Spleen (tissue), 7 donors: Measurements from ENCODE around the gene SERINC3.

Experiments
- CTCF ChIP-seq, 11 experiments: fragments of 200-600 bp in 7 of 11; fragments of 450-650 bp in 4 of 11; sonication (generic) in 4 of 11; IDR thresholded peaks in 8 of 11; conservative IDR thresholded peaks in 3 of 11; 1 replicate in 7 of 11; 2 replicates in 4 of 11; pipeline versions ENCODE4 v1.4.0 to v1.8.0; 2016 to 2021; ENCODE audit warnings: antibody characterized with exemption in 11 of 11, inconsistent platforms in 4 of 11, mild to moderate bottlenecking in 1 of 11
- POLR2A ChIP-seq, 3 donors: fragments of 450-650 bp; IDR thresholded peaks; one replicate each; pipeline ENCODE4 v1.5.1; 2017; ENCODE audit warnings: antibody characterized with exemption in 3 of 3, mild to moderate bottlenecking in 1 of 3
- POLR2AphosphoS5 ChIP-seq, 3 donors: sonication (generic); formaldehyde crosslinking; IDR thresholded peaks; one replicate each; pipeline ENCODE4 v1.5.1; 2017; ENCODE audit warnings: antibody characterized with exemption in 3 of 3
- donor health status: DM: no; HTN: no; CAD: no; lungs with moderate emphysema.
- donor health status: DM: no; HTN: no; CAD: no.
- donor health status: DM: no; HTN: no; CAD: no.

GRCh38 chr20:44465001-44465560, 56.8 kb downstream of the SERINC3 start:
- TF ChIP-seq CTCF (IDR thresholded peaks at IDR 0.05 in 8 of 11, conservative IDR thresholded peaks at IDR 0.05 in 3 of 11) = no peak
- no peak for TF ChIP-seq POLR2AphosphoS5 (IDR thresholded peaks at IDR 0.05)
- no peak for TF ChIP-seq POLR2A (IDR thresholded peaks at IDR 0.05)
